GM18520 (cell line): ENCODE measurements around the gene ACAT1.
"Not testable (repeated sequence)": the region's sequence is repeated elsewhere in the genome, so short reads cannot be mapped to it uniquely, and the experiment has no call there.

ENCODE experiments used
- ATAC-seq: cut with Tn5 transposase; IDR thresholded peaks from one replicate; pipeline ENCODE4 v1.9.1; 2021; ENCODE audit not compliant: unreplicated experiment

The ACAT1 gene

DNA sequence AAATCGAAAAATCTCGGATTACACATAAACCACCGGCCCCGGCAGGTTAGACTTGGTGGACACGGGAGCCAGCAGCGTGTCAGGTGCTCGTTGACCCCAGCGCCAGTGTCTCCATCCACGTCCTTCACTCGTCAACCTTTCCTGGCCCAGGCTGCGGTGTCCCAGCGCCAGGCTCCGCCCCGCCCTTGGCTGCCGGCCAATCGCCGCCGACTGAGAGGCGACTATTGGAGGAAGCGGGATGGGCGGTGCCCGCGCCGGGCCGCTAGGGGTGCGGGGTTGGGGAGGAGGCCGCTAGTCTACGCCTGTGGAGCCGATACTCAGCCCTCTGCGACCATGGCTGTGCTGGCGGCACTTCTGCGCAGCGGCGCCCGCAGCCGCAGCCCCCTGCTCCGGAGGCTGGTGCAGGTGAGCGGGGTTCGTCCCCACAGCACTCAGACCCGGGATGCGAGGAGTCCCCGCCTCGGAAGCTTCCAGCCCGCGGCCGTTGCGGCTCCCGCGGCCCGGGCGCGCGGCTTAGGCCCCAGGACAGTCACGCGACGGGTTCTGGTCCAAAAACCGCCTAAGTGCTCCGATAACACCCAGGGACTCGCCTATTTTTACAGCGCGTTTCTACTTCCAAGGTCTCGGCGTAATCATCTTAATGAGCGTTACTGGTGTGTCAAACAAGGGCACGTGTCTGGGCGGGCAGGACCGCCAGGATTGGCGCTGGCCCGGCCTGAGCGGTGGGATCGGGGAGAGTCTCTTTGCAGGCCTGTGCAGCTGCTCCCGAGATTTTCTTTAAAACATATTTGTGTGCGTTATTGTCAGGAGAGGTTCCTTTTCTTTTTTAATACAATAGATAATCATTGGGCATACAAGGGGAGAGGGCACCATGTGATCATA is at the start of gene ACAT1:
Gene ACAT1 (plus strand): TSS at position 294 of the 882 bp plus-strand sequence. CDS start 40 bp downstream, at position 334.
- peak; percentile 95 for ATAC-seq

DNA sequence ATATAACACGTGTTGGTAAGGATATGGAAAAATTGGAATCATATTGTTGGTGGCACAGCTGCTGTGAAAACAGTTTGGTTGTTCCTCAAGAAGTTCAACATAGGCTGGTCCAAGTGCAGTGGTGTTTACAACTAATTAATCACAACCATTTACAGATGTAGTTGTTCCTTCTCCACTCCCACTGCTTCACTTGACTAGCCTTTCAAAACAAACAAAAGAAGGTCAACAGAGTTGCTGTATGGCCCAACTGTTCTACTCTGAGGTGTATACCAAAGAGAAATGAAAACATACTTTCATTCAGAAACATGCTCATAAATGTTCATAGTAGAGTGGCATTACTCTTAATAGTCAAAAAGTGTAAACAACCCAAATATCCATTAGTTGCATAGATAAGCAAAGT is 36.6 kb upstream of the ACAT1 start:
- ATAC-seq: no peak

DNA sequence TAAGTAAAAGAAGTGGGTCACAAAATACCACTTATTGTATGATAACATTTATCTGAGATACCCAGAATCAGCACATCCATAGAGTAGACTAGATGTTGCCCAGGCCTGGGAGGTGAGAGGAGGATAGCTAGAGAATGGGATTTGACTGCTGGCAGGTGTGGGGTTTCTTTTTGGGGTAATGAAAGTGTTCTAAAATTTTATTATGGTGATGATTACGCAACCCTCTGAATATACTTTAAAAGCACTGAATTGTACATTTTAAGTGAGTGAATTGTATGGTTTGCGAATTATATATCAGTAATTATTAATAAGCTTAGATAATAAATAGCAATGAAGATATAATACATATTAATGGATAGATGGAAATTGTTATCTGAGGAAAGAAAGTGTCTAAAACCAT is 35.7 kb upstream of the ACAT1 start:
- ATAC-seq: no peak

DNA sequence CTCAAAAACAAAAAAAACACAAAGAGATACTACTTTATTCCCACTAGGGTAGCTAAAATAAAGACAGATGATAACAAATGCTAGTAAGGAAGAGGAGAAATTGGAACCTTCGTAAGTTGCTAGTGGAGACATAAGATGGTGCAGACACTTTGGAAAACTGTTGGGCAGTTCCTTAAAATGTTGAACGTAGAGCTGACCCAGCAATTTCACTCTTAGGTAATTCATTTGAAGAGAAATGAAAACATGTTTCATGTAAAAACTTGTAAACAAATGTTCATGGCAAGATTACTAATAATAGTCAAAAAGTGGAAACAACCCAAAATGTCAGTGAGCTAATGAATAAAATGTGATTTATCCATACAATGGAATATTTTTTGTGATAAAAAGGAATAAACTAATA is 29.2 kb upstream of the ACAT1 start:
- ATAC-seq: no peak

DNA sequence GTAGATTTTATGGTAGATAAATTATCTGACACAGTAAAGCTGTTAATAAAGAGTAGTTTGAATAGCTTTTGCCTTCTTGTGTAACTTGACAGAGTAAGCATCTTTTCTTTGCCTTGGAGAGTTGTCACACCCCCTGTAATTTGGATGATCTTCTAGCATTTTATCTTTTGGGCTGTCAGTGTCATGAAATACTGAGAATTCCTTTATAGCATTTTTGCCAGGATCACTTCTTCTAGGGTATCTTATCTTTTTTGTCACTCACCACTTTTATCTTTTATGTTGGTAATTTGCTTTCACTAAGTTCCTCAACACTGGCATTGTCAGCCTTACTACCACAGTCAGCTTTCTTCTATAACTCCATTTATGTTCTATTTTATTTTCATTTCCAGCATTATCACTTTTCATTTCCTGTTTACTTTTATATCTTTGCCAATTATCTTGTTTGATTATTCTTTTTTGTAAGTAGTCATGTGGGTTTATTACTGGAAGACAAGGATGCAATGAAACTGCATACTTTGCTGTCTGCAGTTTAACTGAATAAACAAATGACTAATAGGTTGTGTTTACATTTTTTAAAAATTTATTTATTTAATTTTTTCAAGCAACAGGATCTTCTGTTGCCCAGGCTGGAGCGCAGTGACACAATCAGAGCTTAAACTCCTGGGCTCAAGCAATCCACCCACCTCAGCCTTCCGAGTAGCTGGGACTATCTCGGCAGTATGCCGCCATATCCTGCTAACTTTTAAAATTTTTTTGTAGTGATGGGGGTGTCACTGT is 28.1 kb upstream of the ACAT1 start:
- no peak for ATAC-seq

DNA sequence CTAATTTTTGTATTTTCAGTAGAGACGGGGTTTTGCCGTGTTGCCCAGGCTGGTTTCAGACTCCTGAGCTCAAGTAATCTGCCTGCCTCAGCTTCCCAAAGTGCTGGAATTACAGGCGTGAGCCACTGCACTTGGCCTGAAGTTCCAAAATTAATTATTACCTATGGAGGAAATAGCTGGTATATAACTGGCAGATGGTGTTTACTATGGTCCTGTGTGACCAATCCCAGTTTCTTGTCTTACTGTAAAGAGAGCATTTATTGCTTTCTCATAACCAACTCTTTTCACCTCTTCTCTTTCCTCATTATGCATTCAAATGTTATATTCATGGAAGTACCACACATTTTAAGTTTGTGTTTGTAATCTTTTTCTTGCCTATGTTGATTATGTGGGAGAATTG is 24.2 kb upstream of the ACAT1 start:
- no peak for ATAC-seq

DNA sequence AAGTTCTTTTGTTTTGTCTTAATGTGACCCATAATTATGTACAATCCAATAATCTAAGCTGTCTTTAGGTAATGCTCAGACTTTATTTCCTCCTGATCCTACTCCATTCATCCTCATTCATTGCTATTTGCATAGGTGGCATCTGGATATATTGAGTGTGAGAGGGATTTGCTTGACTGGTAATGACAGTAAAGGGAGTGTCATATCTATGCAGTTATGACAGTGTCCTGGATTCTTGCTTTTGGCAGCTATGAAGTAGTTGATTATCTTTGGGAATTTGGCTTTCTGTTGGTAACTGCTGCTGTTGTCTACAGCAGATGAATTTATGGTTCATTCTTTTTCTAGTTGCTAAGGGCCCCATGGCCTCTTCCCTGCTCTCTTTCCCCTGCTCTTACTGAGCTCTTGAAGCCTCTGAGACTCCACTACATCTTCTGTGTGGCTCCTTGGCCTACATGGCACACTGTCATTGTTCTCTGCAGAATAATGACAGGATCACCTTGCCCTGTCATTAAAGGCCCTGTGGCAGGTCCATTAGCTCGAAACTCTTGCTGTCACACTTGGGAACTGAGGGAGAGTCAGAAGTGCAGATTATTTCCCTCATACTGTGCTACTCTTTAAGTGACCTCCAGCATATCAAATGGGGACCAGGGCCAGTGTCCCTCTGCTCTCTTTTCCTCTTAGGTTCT is 20.1 kb upstream of the ACAT1 start:
- ATAC-seq: no peak

DNA sequence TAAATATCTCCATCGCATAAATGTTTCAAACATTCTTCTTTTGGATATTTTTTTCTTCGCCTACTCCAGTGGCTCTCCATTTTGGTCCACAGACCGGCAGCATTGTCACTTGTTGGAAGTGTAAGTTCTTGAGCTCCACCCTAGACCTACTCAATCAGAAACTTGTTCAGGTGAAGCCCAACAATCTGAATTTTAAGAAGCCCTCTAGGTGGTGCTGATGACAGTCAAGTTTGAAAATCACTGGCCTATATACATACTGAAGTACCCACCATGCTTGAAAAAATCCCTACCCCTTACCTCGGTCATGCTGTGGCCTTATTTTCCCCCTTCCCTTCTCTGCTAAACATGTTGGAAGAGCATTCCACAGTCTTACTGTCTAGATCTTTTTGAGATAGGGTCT is 10.2 kb upstream of the ACAT1 start:
- no peak for ATAC-seq

DNA sequence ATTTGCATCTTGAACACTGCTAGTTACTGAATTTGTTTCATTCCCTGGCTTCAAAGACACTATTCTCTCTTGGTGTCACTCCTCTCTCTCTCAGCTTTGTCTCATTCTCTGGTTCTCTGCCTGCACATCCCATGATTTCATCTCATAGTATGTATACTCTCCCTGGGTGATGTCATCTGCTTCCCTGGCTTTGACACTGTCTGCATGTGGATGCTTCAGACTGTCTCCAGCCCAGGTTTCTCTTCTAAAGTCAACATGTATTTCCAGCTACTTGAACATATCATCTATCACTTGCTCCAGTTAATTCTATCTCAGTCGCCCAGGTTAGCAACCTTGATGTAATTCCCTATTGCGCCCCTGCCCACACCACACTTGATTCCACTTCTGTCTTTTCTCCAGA is 9.3 kb upstream of the ACAT1 start:
- ATAC-seq: no peak

DNA sequence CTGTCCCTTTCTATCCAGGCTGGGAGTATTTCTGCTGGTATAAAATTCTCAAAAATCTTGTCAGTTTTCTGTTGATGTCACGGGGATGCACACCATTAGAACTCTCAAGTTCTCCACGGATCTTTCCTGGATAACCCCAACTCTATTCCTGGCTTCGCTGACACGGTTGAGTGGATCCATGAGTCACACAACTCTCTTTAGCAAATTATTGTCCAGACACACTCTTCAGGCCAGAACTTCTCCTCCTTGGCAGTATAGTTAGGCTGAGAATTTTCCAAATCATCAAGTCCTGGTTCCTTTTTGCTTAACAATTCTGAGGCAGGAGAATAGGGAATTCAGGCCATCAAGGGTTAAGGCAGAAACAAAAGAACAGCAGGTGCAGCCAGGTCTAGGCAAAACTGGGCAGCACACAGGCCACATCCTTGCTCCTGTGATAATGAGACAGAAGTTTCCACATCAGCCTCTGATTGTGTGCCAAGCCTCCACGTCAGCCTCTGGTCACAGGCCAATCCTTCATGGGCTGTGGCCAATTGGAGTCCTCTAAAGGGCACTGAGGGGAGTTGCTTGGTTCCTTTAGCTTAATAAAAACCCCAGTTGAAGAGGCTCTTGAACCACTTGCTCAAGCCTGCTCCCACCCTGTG is 5.7 kb upstream of the ACAT1 start:
- ATAC-seq: no peak

DNA sequence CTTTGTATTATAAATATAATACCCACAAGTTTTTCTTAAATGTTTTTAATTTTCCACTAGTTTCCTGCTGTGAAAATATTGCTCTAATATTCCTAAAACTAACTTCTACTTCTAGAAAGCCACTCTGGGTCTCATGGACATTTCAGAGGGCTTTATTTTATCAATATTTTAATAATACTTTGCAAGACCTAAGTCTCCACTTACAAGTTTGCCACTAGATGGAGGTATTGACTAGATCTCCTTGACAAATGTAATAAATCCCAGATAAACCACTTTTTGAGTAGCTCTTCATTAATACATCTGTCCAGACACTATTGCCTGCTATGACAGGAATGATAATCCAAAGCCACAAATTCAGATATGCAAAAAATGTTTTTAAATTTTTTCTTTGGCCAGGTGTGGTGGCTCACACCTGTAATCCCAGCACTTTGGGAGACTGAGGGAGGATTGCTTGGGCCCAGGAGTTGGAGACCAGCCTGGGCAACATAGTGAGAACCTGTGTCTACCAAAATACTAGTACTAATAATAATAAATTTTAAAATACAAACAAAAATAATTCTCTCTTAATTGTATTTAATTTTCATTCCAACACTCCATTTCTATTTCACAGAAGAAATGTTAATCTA is 3.5 kb upstream of the ACAT1 start:
- ATAC-seq: no peak

DNA sequence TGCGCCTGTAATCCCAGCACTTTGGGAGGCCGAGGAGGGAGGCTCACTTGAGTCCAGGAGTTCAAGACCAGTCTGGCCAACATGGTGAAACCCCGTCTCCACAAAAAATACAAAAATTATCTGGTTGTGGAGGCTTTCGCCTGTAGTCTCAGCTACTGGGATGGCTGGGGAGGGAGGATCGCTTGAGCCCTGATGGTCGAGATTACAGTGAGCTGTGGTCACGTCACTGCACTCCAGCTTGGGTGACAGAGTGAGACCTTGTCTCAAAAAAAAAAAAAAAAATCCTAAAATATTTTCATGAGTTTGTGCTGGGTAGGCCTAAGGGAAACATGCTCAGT is 462 bp upstream of the ACAT1 start:
- ATAC-seq: not testable (repeated sequence)

DNA sequence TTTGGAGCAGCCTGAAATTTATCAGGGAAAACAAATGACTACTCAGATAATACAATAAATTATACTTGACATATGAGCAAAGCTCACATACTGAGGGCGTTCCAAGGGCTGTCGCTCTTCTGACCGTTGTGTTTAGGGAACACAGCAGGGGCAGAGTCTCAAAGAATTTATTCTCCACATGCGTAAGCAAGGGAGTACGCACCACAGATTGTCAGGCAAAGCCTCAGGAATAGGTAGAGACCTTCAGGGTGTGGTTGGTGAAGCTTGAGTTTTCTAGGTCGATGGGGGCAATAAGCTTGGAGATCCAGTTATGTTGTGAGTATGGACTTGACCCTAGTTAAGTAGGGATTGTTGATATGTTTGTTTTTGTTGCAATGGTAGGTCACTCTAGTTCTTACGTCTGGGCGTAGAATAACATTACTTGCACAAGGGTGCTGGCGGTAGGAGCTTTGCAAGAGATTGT is 830 bp downstream of the ACAT1 start:
- no peak for ATAC-seq

DNA sequence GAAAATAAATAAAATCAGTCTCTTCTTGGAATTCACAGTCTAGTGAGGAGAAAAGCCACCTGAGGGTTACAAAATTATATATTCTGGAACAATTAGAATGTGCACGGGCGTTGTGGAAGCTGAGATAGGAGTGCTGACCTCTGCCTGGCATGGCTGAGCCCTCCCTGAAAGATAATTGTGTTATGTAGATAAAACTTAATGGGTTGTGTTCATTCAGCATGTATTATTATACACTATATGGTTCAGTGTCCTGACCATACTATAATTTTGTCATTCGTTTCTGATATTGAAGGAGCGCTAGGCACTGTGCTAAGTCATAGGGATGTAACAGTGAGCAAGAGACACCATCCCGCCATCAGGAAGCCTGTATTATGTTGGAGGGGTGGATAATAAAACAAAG is 3.7 kb downstream of the ACAT1 start:
- ATAC-seq: no peak

DNA sequence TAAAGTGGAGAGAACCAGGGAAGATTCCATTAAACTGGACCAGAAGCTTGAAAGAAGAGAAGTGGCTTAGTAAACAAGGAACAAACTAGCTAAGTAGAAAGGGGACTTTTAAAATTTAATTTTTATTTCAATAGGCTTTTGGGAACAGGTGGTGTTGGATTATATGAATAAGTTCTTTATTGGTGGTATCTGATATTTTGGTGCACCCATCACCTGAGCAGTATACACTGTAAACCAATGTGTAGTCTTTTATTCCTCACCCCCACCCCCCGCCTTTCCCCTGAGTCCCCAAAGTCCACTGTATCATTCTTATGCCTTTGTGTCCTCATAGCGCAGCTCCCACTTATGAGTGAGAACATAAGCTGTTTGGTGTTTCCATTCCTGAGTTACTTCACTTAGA is 7.4 kb downstream of the ACAT1 start:
- ATAC-seq: no peak

DNA sequence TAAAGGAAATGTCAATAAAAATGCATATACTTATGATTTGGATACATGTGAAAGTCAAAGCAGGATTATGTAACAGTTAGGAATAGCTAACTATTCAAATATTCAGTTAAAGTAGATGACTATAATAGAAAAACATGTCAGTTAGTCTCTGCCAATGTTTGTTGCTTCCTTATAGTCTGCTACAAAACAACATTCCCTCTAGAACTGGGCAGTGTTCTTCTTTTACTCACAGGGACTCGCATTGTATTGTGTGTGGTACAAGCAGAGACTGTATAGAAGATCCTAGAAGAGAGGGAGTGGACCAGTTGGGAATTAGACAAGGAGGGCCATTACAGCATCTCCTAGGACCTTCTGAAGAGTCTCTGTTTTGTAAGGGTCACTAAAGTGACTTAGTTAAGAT is 10.6 kb downstream of the ACAT1 start:
- ATAC-seq: no peak

DNA sequence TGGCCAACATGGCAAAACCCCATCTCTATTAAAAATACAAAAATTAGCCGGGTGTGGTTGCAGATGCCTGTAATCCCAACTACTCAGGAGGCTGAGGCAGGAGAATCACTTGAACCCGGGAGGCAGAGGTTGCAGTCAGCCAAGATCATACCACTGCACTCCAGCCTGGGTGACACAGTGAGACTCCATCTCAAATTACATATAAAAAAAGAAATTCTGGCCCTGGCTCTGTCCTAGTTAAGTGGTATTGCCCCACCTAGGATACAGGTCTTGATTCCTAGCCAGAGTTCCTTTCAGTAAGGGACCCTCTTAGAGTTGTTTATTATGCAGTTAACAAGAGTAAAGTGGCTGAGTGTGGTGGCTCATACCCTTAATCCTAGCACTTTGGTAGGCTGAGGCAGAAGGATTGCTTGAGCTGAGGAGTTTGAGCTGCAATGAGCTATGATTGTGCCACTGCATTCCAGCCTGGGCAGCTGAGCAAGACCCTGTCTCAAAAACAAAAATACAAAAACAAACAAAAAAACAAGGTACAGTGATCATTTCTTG is 11.7 kb downstream of the ACAT1 start:
- ATAC-seq: not testable (repeated sequence)

DNA sequence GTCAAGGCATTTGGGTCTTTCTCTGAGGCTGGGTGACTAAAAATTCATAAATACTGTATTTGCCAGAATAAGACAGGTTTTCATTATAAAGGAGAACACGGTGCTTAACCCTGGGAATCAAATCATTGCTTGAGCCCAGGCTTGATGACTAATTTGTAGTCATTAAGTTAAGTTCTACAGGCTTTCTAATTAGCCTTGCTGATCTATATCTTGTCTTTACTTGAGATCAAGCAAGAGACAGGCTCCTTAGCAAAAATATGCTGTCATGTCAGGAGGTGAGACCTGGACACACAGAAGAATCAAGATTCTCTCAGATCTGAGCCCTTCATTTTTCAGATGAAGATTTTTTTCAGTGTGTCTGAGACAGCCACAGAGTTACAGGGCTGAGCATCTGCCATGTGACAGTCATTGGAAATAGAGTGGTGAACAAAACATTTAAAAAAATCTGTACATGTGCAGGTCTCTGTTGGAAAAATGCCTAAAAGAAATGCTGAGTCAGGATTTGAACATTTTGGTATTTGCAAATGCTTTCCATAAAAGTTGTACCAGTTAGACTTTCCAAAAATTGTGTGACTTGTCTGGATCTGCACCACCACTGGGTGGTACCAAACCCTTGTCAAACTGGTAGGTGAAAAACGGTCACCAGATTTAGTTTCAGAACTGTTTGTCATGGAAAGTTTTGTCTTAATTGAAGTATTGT is 14.6 kb downstream of the ACAT1 start:
- ATAC-seq: no peak

DNA sequence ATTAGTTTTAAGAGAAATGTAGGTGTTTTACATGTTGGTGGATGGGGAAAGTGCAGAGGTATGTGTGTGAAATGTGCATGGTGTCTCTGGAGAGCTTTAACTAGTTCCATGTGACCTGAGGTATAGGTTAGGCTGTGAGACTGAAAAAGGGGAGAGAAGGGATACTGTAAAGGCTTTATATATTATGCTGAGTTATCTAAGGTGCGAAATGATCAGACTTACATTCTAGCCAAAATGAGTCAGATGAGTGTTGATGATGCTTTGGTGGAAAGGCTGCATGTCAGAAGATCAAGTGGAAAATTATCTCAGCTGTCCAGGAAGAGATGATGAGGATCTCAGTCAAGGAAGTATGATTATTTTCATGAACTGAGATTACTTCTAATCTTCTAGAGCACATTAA is 15.8 kb downstream of the ACAT1 start:
- ATAC-seq: no peak

DNA sequence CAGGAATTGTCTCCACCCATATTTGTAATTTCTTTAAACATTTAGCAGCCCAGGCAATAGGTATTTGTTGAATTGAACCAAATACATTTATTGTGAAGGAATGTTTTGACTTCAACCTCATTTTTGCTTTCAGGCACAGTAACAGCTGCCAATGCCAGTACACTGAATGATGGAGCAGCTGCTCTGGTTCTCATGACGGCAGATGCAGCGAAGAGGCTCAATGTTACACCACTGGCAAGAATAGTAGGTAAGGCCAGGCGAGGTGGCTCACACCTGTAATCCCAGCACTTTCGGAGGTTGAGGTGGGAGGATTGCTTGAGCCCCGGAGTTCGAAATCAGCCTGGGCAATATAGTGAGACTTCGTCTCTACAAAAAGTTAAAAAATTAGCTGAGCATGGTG is 20.9 kb downstream of the ACAT1 start:
- no peak for ATAC-seq
